H9 (cell line): ENCODE measurements around the gene RAB3IL1. TPM values are rescaled to one million over a fixed set of nuclear protein-coding genes. Genes with fewer than 3 reads are reported as not detected.

ENCODE experiments used
- DNase-seq: peaks from one replicate; pipeline ENCODE4 v3.0.0-alpha.2; 2017
- H2AFZ ChIP-seq: one replicate; pipeline ENCODE4 v1.6.1; 2013; ENCODE audit warnings: mild to moderate bottlenecking, low read length, control low read depth, moderate library complexity
- H2AK5ac ChIP-seq: 2 replicates; pipeline ENCODE4 v1.6.1; 2013; ENCODE audit warnings: low read length, control low read depth, mixed read lengths; ENCODE audit not compliant: insufficient read length
- H2BK120ac ChIP-seq: one replicate; pipeline ENCODE4 v1.6.1; 2013; ENCODE audit warnings: low read depth, mild to moderate bottlenecking, low read length, control low read depth, inconsistent platforms; ENCODE audit not compliant: poor library complexity, severe bottlenecking
- H2BK12ac ChIP-seq: 2 replicates; pipeline ENCODE4 v1.6.1; 2013; ENCODE audit warnings: low read length, control low read depth, mixed read lengths, low read depth; ENCODE audit not compliant: insufficient read length
- H2BK15ac ChIP-seq: 2 replicates; pipeline ENCODE4 v1.6.1; 2013; ENCODE audit warnings: low read depth, low read length, control low read depth
- H2BK20ac ChIP-seq: one replicate; pipeline ENCODE4 v1.6.1; 2013; ENCODE audit warnings: low read depth, mild to moderate bottlenecking, low read length, control low read depth, inconsistent platforms; ENCODE audit not compliant: poor library complexity, severe bottlenecking
- H2BK5ac ChIP-seq: 2 replicates; pipeline ENCODE4 v1.6.1; 2013; ENCODE audit warnings: low read length, control low read depth, mixed read lengths; ENCODE audit not compliant: insufficient read length
- H3K14ac ChIP-seq: 2 replicates; pipeline ENCODE4 v1.6.1; 2013; ENCODE audit warnings: low read length, control low read depth; ENCODE audit not compliant: insufficient read depth
- H3K18ac ChIP-seq: 2 replicates; pipeline ENCODE4 v1.6.1; 2013; ENCODE audit warnings: low read depth, mild to moderate bottlenecking, mixed read lengths, low read length, control low read depth; ENCODE audit not compliant: insufficient read length
- H3K23ac ChIP-seq: 2 replicates; pipeline ENCODE4 v1.6.1; 2013; ENCODE audit warnings: low read length, control low read depth, mixed read lengths, low read depth; ENCODE audit not compliant: insufficient read length
- H3K23me2 ChIP-seq: 2 replicates; pipeline ENCODE4 v1.6.1; 2013; ENCODE audit warnings: low read depth, mild to moderate bottlenecking, mixed read lengths, low read length, control low read depth; ENCODE audit not compliant: insufficient read length, poor library complexity, severe bottlenecking
- H3K27ac ChIP-seq: 2 replicates; pipeline ENCODE4 v1.5.1; 2013; ENCODE audit warnings: low read length, control low read depth, mixed read lengths, low read depth; ENCODE audit not compliant: insufficient read length
- H3K27me3 ChIP-seq: 2 replicates; pipeline ENCODE4 v1.6.1; 2013; ENCODE audit warnings: low read length, control low read depth, inconsistent platforms; ENCODE audit not compliant: insufficient read depth
- H3K4ac ChIP-seq: 2 replicates; pipeline ENCODE4 v1.6.1; 2013; ENCODE audit warnings: low read depth, mild to moderate bottlenecking, control low read depth, inconsistent platforms, low read length, moderate library complexity
- H3K4me1 ChIP-seq: 2 replicates; pipeline ENCODE4 v1.6.1; 2013; ENCODE audit warnings: low read length, control low read depth, inconsistent platforms; ENCODE audit not compliant: insufficient read depth
- H3K4me2 ChIP-seq: 2 replicates; pipeline ENCODE4 v1.6.1; 2013; ENCODE audit warnings: low read length, control low read depth, mixed read lengths; ENCODE audit not compliant: insufficient read length, insufficient read depth
- H3K56ac ChIP-seq: 2 replicates; pipeline ENCODE4 v1.6.1; 2013; ENCODE audit warnings: low read depth, mild to moderate bottlenecking, mixed read lengths, low read length, control low read depth; ENCODE audit not compliant: insufficient read length
- H3K79me1 ChIP-seq: 2 replicates; pipeline ENCODE4 v1.6.1; 2013; ENCODE audit warnings: low read depth, mild to moderate bottlenecking, moderate library complexity, low read length, control low read depth, inconsistent platforms; ENCODE audit not compliant: insufficient read depth, poor library complexity, severe bottlenecking
- H3K79me2 ChIP-seq: 2 replicates; pipeline ENCODE4 v1.6.1; 2013; ENCODE audit warnings: low read length, control low read depth, inconsistent platforms; ENCODE audit not compliant: insufficient read depth
- H3K9ac ChIP-seq: 2 replicates; pipeline ENCODE4 v1.6.1; 2013; ENCODE audit warnings: low read length, control low read depth, mixed read lengths; ENCODE audit not compliant: insufficient read length; ENCODE audit errors: extremely low read depth
- H3K9me3 ChIP-seq: one replicate; pipeline ENCODE4 v1.6.1; 2013; ENCODE audit warnings: low read depth, low read length, inconsistent platforms; ENCODE audit not compliant: control insufficient read depth
- H3T11ph ChIP-seq: one replicate; pipeline ENCODE4 v1.6.1; 2013; ENCODE audit warnings: mild to moderate bottlenecking, low read length, control low read depth, inconsistent platforms
- H4K20me1 ChIP-seq: one replicate; pipeline ENCODE4 v1.6.1; 2013; ENCODE audit not compliant: control insufficient read depth, insufficient read length, insufficient read depth
- H4K5ac ChIP-seq: 2 replicates; pipeline ENCODE4 v1.6.1; 2013; ENCODE audit warnings: low read depth, mild to moderate bottlenecking, mixed read lengths, low read length, control low read depth; ENCODE audit not compliant: insufficient read length
- H4K8ac ChIP-seq: replicated peaks from 2 replicates; pipeline ENCODE4 v1.6.1; 2013; ENCODE audit warnings: low read length, control low read depth, mixed read lengths, low read depth; ENCODE audit not compliant: insufficient read length
- H4K91ac ChIP-seq: 2 replicates; pipeline ENCODE4 v1.6.1; 2013; ENCODE audit warnings: low read depth, mild to moderate bottlenecking, moderate library complexity, mixed read lengths, low read length, control low read depth; ENCODE audit not compliant: insufficient read length
- H3K27ac Mint-ChIP-seq, 3 experiments: 2 replicates in 2 of 3; 3 replicates in 1 of 3; pipeline ENCODE4 v1.8.0; 2020 to 2021; ENCODE audit warnings: mixed read lengths in 3 of 3, mild to moderate bottlenecking in 1 of 3, moderate library complexity in 1 of 3
- H3K27me3 Mint-ChIP-seq: 2 replicates; pipeline ENCODE4 v1.8.0; 2021; ENCODE audit warnings: low read depth, mild to moderate bottlenecking, moderate library complexity, mixed read lengths
- H3K36me3 Mint-ChIP-seq, 3 experiments: 2 replicates in 2 of 3; 3 replicates in 1 of 3; pipeline ENCODE4 v1.8.0; 2020 to 2021; ENCODE audit warnings: low read depth in 3 of 3, mixed read lengths in 3 of 3; ENCODE audit not compliant: insufficient read depth in 1 of 3
- H3K4me1 Mint-ChIP-seq, 2 experiments: 2 replicates each; pipeline ENCODE4 v1.8.0; 2020; ENCODE audit warnings: mixed read lengths in 2 of 2
- H3K4me3 Mint-ChIP-seq, 2 experiments: 2 replicates in 1 of 2; 3 replicates in 1 of 2; pipeline ENCODE4 v1.8.0; 2020 to 2021; ENCODE audit warnings: mild to moderate bottlenecking in 2 of 2, mixed read lengths in 2 of 2, moderate library complexity in 1 of 2
- H3K9me3 Mint-ChIP-seq, 2 experiments: 2 replicates in 1 of 2; 3 replicates in 1 of 2; pipeline ENCODE4 v1.8.0; 2020; ENCODE audit warnings: mild to moderate bottlenecking in 2 of 2, mixed read lengths in 2 of 2, moderate library complexity in 1 of 2
- CTCF ChIP-seq: fragments of 200-600 bp; sonication (generic); conservative IDR thresholded peaks from 3 replicates; pipeline ENCODE4 v1.8.0; 2021; ENCODE audit warnings: antibody characterized with exemption, mild to moderate bottlenecking
- WGBS: extraction: QIAGEN DNeasy Blood & Tissue Kit; methylation state at CpG from one replicate; pipeline ENCODE4 v1.1.7; 2013; ENCODE audit warnings: missing lambda C conversion rate, low lambda C conversion rate, mixed read lengths; ENCODE audit not compliant: insufficient read length; ENCODE audit errors: extremely low coverage; 5-methylcytosine and 5-hydroxymethylcytosine counted together
- total RNA-seq: library from RNA; stranded (reverse); gene quantifications from 2 replicates; pipeline ENCODE4 v1.2.1, GENCODE V29; 2021

RAB3IL1 gene
- total RNA-seq, 1 experiment from 2014 or later: 2.4 TPM

GRCh38 chr11:61913699-61914395, 3.5 kb downstream of the RAB3IL1 start:
- WGBS: no CpG with 5 or more reads among the region's 8 CpGs

More at GRCh38 chr11:61913699-61914395, 3.5 kb downstream of the RAB3IL1 start:
- Histone ChIP-seq H3K79me2 (no peaks in the 10 kb centered on the region), H4K20me1 (no peaks in the 10 kb centered on the region), H2BK12ac (no peak overlapping the region), H3K9me3 (no peaks in the 10 kb centered on the region), H2AK5ac (no peak overlapping the region), H2AFZ (no peak overlapping the region), H3K9ac (no peak overlapping the region), H2BK15ac (no peak overlapping the region), H3K14ac (no peak overlapping the region), H3K27ac (no peak overlapping the region), H3K23me2 (peaks cover 5% of the 10 kb centered on the region), H3K4ac (no peak overlapping the region), H3K4me2 (no peak overlapping the region), H4K91ac (no peak overlapping the region), H2BK120ac (no peak overlapping the region), H3T11ph (no peak overlapping the region), H2BK5ac (no peak overlapping the region), H3K18ac (no peak overlapping the region), H3K4me1 (no peaks in the 10 kb centered on the region; the same call in 1 of the 2 replicates), H3K23ac (no peak overlapping the region), H3K56ac (no peak overlapping the region), H4K5ac (no peak overlapping the region), H4K8ac (no peak overlapping the region), H3K79me1 (no peaks in the 10 kb centered on the region), H3K27me3 (no peaks in the 10 kb centered on the region; the same call in 1 of the 2 replicates), H2BK20ac (no peak overlapping the region)
- TF ChIP-seq CTCF: no peak
- no peak overlapping the region; a peak in 1 of 5 replicates for H3K4me3 Mint-ChIP-seq
- no peak overlapping the region for H3K27ac Mint-ChIP-seq
- H3K9me3 Mint-ChIP-seq: no peaks in the 10 kb centered on the region
- peaks cover 41% of the 10 kb centered on the region for H3K27me3 Mint-ChIP-seq
- H3K4me1 Mint-ChIP-seq: peaks cover 13 to 29% of the 10 kb centered on the region in 2 experiments
- H3K36me3 Mint-ChIP-seq: no peaks in the 10 kb centered on the region
- no peak for DNase-seq
